T follicular helper cell (primary cell): ENCODE measurements around the gene C20orf204.

Experiments
- DNase-seq: peaks from one replicate; pipeline ENCODE4 v3.0.0-alpha.2; 2020; ENCODE audit warnings: low read depth

The C20orf204 gene

GRCh38 chr20:64042054-64042781 is 6.2 kb downstream of the C20orf204 start:
- no peak for DNase-seq

- DNase-seq = no peak
Observed at GRCh38 chr20:64043768-64044167, 7.8 kb downstream of the C20orf204 start.

GRCh38 chr20:64044484-64045247 is 8.7 kb downstream of the C20orf204 start:
- DNase-seq = no peak

- no peak for DNase-seq
Observed at GRCh38 chr20:64045346-64046011, 9.5 kb downstream of the C20orf204 start.

- DNase-seq = no peak
Observed at GRCh38 chr20:64047046-64047389, 11.0 kb downstream of the C20orf204 start.

- no peak for DNase-seq
Observed at GRCh38 chr20:64047968-64048401, 12.0 kb downstream of the C20orf204 start.

GRCh38 chr20:64048402-64049044 is 12.5 kb downstream of the C20orf204 start:
- DNase-seq = no peak

- DNase-seq = no peak
Observed at GRCh38 chr20:64049060-64049877, 13.3 kb downstream of the C20orf204 start, which contains the start of gene SOX18. TSS of gene SOX18 (minus strand) at chr20:64049639. CDS start at chr20:64049516, 123 bp downstream.

GRCh38 chr20:64049878-64050260 is 13.9 kb downstream of the C20orf204 start:
- no peak for DNase-seq

- DNase-seq = no peak
Observed at GRCh38 chr20:64050261-64051032, 14.5 kb downstream of the C20orf204 start.

- DNase-seq = no peak
Observed at GRCh38 chr20:64051033-64051452, 15.1 kb downstream of the C20orf204 start.

GRCh38 chr20:64051561-64052325 is 15.8 kb downstream of the C20orf204 start:
- no peak for DNase-seq

GRCh38 chr20:64052326-64052722 is 16.3 kb downstream of the C20orf204 start:
- no peak for DNase-seq

GRCh38 chr20:64052987-64053840 is 17.2 kb downstream of the C20orf204 start:
- DNase-seq = no peak

- no peak for DNase-seq
Observed at GRCh38 chr20:64053841-64054661, 18.1 kb downstream of the C20orf204 start.

- DNase-seq = no peak
Observed at GRCh38 chr20:64055396-64055892, 19.5 kb downstream of the C20orf204 start.

- no peak for DNase-seq
Observed at GRCh38 chr20:64055893-64056638, 20.1 kb downstream of the C20orf204 start.
